ENCODE data around the gene FUT1.
A peak's percentile ranks its signal among the peaks of the same experiment; 100 is the strongest.

The FUT1 gene

GRCh38 chr19:48714759-48715675 is 37.4 kb downstream of the FUT1 start:
- peak overlapping the region; percentile 77 for H3K4me3 Mint-ChIP-seq
- no peaks in the 10 kb centered on the region for H3K27me3 Mint-ChIP-seq
- H3K27ac Mint-ChIP-seq (ENCODE audit: low read depth): peak overlapping the region; percentile 5
- H3K4me1 Mint-ChIP-seq: peaks cover 24% of the 10 kb centered on the region
- DNase-seq (ENCODE audit: low spot score in 2 of 2) (no peak), ATAC-seq (replicated peaks; ENCODE audit: extremely low read depth, poor library complexity, severe bottlenecking) (no peak)
- H3K9me3 Mint-ChIP-seq: no peaks in the 10 kb centered on the region
- H3K36me3 Mint-ChIP-seq (ENCODE audit: insufficient read depth): peaks cover 3% of the 10 kb centered on the region

DNA sequence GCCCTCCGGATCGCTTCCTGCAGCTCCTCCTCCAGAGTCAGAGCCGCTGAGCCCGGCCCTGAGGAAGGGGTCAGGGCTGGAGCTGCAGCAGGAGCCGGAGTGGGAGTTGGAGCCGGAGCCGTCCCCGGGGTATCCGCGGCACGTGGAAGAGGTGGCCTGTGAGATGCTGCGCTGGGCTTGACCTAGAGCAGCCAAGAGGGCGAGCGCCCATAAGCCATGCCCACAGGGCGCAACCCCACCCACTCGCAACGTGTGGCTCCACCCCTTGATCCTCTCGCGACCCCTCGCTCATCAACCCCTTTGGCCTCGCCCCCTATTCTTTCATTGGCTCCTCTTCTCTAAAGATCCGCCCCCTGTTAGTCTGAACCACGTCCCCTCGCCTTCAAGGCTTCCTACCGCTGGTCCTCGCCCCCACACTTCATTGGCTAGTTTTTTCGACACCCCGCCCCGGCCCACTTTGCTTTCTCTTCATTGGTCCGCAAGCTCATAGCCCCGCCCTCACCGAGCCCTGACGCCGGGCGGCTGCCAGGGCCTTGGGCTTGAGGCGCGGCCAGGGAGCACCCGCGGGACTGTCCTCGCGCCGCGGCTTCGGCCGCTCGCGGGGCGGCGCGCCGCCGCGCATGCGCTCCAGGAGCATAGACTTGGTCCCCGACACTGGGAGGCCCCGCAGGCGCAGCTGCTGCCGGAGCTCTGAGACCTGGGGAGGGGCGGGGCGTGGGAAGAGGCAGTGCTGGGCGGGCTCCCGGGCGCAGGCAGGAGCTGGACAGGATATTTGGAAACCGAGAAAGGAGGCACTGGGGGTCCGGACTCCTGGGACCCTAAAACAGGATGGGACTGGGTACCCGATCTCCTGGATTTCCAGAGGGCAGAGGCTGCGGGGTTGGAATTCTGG is 38.3 kb downstream of the FUT1 start:
- peak; percentile 95 for ATAC-seq (replicated peaks; ENCODE audit: extremely low read depth, poor library complexity, severe bottlenecking)
- Mint-ChIP-seq H3K27ac (ENCODE audit: low read depth) (peak overlapping the region; percentile 5), H3K9me3 (no peaks in the 10 kb centered on the region), H3K36me3 (ENCODE audit: insufficient read depth) (peaks cover 3% of the 10 kb centered on the region), H3K4me3 (peak overlapping the region; percentile 77), H3K4me1 (peaks cover 24% of the 10 kb centered on the region), H3K27me3 (no peaks in the 10 kb centered on the region)
- peak; percentile 94 to 96 for DNase-seq (ENCODE audit: low spot score in 2 of 2)

- H3K36me3 Mint-ChIP-seq (ENCODE audit: insufficient read depth): peaks cover 3% of the 10 kb centered on the region
- H3K4me3 Mint-ChIP-seq: peak overlapping the region; percentile 77
- no peaks in the 10 kb centered on the region for H3K27me3 Mint-ChIP-seq
- H3K9me3 Mint-ChIP-seq: no peaks in the 10 kb centered on the region
- ATAC-seq (replicated peaks; ENCODE audit: extremely low read depth, poor library complexity, severe bottlenecking) (no peak), DNase-seq (ENCODE audit: low spot score in 2 of 2) (no peak)
- peaks cover 24% of the 10 kb centered on the region for H3K4me1 Mint-ChIP-seq
- H3K27ac Mint-ChIP-seq (ENCODE audit: low read depth): no peak overlapping the region
Observed at GRCh38 chr19:48713041-48713863, 39.2 kb downstream of the FUT1 start.

GRCh38 chr19:48711106-48711662 is 41.3 kb downstream of the FUT1 start:
- no peaks in the 10 kb centered on the region for H3K9me3 Mint-ChIP-seq
- DNase-seq (ENCODE audit: low spot score in 2 of 2): no peak
- H3K4me1 Mint-ChIP-seq: peaks cover 24% of the 10 kb centered on the region
- H3K4me3 Mint-ChIP-seq: no peak overlapping the region
- no peak overlapping the region for H3K27ac Mint-ChIP-seq (ENCODE audit: low read depth)
- H3K36me3 Mint-ChIP-seq (ENCODE audit: insufficient read depth): peaks cover 3% of the 10 kb centered on the region
- ATAC-seq (replicated peaks; ENCODE audit: extremely low read depth, poor library complexity, severe bottlenecking): no peak
- H3K27me3 Mint-ChIP-seq: no peaks in the 10 kb centered on the region

GRCh38 chr19:48708471-48708870 is 44.0 kb downstream of the FUT1 start:
- no peak for DNase-seq (ENCODE audit: low spot score in 2 of 2)
- ATAC-seq (replicated peaks; ENCODE audit: extremely low read depth, poor library complexity, severe bottlenecking): no peak
- no peak overlapping the region for H3K4me3 Mint-ChIP-seq
- peaks cover 9% of the 10 kb centered on the region for H3K4me1 Mint-ChIP-seq
- H3K9me3 Mint-ChIP-seq: no peaks in the 10 kb centered on the region
- H3K27me3 Mint-ChIP-seq: no peaks in the 10 kb centered on the region
- peaks cover 1% of the 10 kb centered on the region for H3K36me3 Mint-ChIP-seq (ENCODE audit: insufficient read depth)
- H3K27ac Mint-ChIP-seq (ENCODE audit: low read depth): no peak overlapping the region

DNA sequence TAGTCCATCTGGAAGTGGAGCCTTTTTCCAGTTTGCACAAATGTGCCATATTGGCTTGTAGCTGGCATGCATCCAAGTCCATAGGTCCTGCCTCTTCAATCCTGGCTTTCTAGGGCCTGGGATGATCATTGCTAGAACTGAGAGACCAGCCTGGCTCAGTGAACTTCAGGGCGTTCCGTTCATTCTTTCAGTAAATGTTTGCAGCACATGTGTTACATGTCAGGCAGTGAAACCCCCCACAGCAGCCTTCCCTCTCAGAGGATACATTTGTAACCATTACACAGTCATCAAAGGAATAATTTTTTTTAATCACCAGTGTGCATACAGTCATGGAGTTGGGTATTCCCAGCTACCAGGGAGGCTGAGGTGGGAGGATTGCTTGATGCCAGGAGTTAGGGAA is 47.0 kb downstream of the FUT1 start:
- DNase-seq (ENCODE audit: low spot score in 2 of 2) (no peak), ATAC-seq (replicated peaks; ENCODE audit: extremely low read depth, poor library complexity, severe bottlenecking) (no peak)
- no peak overlapping the region for H3K27ac Mint-ChIP-seq (ENCODE audit: low read depth)
- H3K27me3 Mint-ChIP-seq: no peaks in the 10 kb centered on the region
- H3K36me3 Mint-ChIP-seq (ENCODE audit: insufficient read depth): peaks cover 3% of the 10 kb centered on the region
- H3K4me1 Mint-ChIP-seq: no peaks in the 10 kb centered on the region
- no peaks in the 10 kb centered on the region for H3K9me3 Mint-ChIP-seq
- no peak overlapping the region for H3K4me3 Mint-ChIP-seq

GRCh38 chr19:48703316-48703715 is 49.1 kb downstream of the FUT1 start:
- no peak for ATAC-seq (replicated peaks; ENCODE audit: extremely low read depth, poor library complexity, severe bottlenecking)
- no peaks in the 10 kb centered on the region for H3K4me1 Mint-ChIP-seq
- DNase-seq (ENCODE audit: low spot score in 2 of 2): no peak
- H3K36me3 Mint-ChIP-seq (ENCODE audit: insufficient read depth): peaks cover 3% of the 10 kb centered on the region
- no peaks in the 10 kb centered on the region for H3K9me3 Mint-ChIP-seq
- no peak overlapping the region for H3K27ac Mint-ChIP-seq (ENCODE audit: low read depth)
- H3K27me3 Mint-ChIP-seq: peaks cover 5% of the 10 kb centered on the region
- no peak overlapping the region for H3K4me3 Mint-ChIP-seq

DNA sequence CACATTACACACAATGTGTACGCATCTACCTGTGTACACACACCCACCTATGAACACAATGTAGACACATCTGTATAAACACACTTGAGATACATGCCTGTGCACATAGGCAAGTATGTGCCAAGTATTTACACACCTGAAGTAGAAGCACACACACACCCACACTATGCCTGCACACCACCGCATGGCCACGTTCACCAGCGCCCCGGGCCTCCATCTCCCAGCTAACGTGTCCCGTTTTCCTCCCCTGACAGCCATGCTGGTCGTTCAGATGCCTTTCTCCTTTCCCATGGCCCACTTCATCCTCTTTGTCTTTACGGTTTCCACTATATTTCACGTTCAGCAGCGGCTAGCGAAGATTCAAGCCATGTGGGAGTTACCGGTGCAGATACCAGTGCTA is 49.7 kb downstream of the FUT1 start:
- Mint-ChIP-seq H3K4me3 (no peak overlapping the region), H3K27me3 (peaks cover 11% of the 10 kb centered on the region), H3K27ac (ENCODE audit: low read depth) (no peak overlapping the region), H3K36me3 (ENCODE audit: insufficient read depth) (peaks cover 3% of the 10 kb centered on the region), H3K4me1 (no peaks in the 10 kb centered on the region), H3K9me3 (no peaks in the 10 kb centered on the region)
- DNase-seq (ENCODE audit: low spot score in 2 of 2): no peak
- ATAC-seq (replicated peaks; ENCODE audit: extremely low read depth, poor library complexity, severe bottlenecking): no peak

GRCh38 chr19:48698046-48698445 is 54.4 kb downstream of the FUT1 start:
- no peaks in the 10 kb centered on the region for H3K9me3 Mint-ChIP-seq
- peaks cover 27% of the 10 kb centered on the region for H3K27me3 Mint-ChIP-seq
- no peak overlapping the region for H3K27ac Mint-ChIP-seq (ENCODE audit: low read depth)
- H3K36me3 Mint-ChIP-seq (ENCODE audit: insufficient read depth): peaks cover 2% of the 10 kb centered on the region
- peaks cover 11% of the 10 kb centered on the region for H3K4me1 Mint-ChIP-seq
- no peak for DNase-seq (ENCODE audit: low spot score in 2 of 2)
- H3K4me3 Mint-ChIP-seq: no peak overlapping the region
- no peak for ATAC-seq (replicated peaks; ENCODE audit: extremely low read depth, poor library complexity, severe bottlenecking)

Data from central memory CD8-positive, alpha-beta T cell (primary cell).